HG02852 (cell line): ENCODE results near the gene EPHB2.
"Not testable (repeated sequence)": the region's sequence is repeated elsewhere in the genome, so short reads cannot be mapped to it uniquely, and the experiment has no call there.

Experiments used
- ATAC-seq: cut with Tn5 transposase; IDR thresholded peaks from one replicate; pipeline ENCODE4 v1.9.1; 2021; ENCODE audit warnings: mild to moderate bottlenecking, moderate library complexity; ENCODE audit not compliant: unreplicated experiment

The EPHB2 gene

GRCh38 chr1:22831729-22832413 lies 121.2 kb downstream of the EPHB2 start:
- no peak for ATAC-seq

- no peak for ATAC-seq
These were observed 121.8 kb downstream of the EPHB2 start for GRCh38 chr1:22832414-22832786.

- ATAC-seq = no peak
These were observed 123.1 kb downstream of the EPHB2 start for GRCh38 chr1:22833699-22834098.

- ATAC-seq = not testable (repeated sequence)
These were observed 123.8 kb downstream of the EPHB2 start for GRCh38 chr1:22834420-22834819.

- no peak for ATAC-seq
These were observed 125.1 kb downstream of the EPHB2 start for GRCh38 chr1:22835636-22836319.

- ATAC-seq = no peak
These were observed 126.2 kb downstream of the EPHB2 start for GRCh38 chr1:22836850-22837249.

- ATAC-seq = no peak
These were observed 126.7 kb downstream of the EPHB2 start for GRCh38 chr1:22837332-22837731.

GRCh38 chr1:22838965-22839364 lies 128.3 kb downstream of the EPHB2 start:
- ATAC-seq = no peak

- ATAC-seq = no peak
These were observed 129.2 kb downstream of the EPHB2 start for GRCh38 chr1:22839806-22840205.

- ATAC-seq = no peak
These were observed 130.5 kb downstream of the EPHB2 start for GRCh38 chr1:22841142-22841541.

- no peak for ATAC-seq
These were observed 131.2 kb downstream of the EPHB2 start for GRCh38 chr1:22841860-22842281.

- not testable (repeated sequence) for ATAC-seq
These were observed 133.0 kb downstream of the EPHB2 start for GRCh38 chr1:22843441-22844183.

- ATAC-seq = no peak
These were observed 134.0 kb downstream of the EPHB2 start for GRCh38 chr1:22844621-22845020.

GRCh38 chr1:22845398-22845935 lies 134.8 kb downstream of the EPHB2 start:
- ATAC-seq = no peak

- ATAC-seq = no peak
These were observed 135.8 kb downstream of the EPHB2 start for GRCh38 chr1:22846458-22846857.

GRCh38 chr1:22847249-22847648 lies 136.6 kb downstream of the EPHB2 start:
- ATAC-seq = no peak

GRCh38 chr1:22847709-22848108 lies 137.1 kb downstream of the EPHB2 start:
- ATAC-seq = no peak

- ATAC-seq = no peak
These were observed 137.8 kb downstream of the EPHB2 start for GRCh38 chr1:22848405-22848804.

- ATAC-seq = no peak
These were observed 139.1 kb downstream of the EPHB2 start for GRCh38 chr1:22849770-22850169.

GRCh38 chr1:22850281-22850680 lies 139.6 kb downstream of the EPHB2 start:
- no peak for ATAC-seq

GRCh38 chr1:22850681-22851080 lies 140.0 kb downstream of the EPHB2 start:
- ATAC-seq = no peak

- ATAC-seq = no peak
These were observed 140.9 kb downstream of the EPHB2 start for GRCh38 chr1:22851517-22851916.
